ENCODE measurements around the gene MFAP3L.

Gene MFAP3L

GRCh38 chr4:169985881-169986280 lies 40.3 kb downstream of the MFAP3L start:
- TF ChIP-seq CSRNP3 (CRISPR knock-in tag; IDR thresholded peaks at IDR 0.05): no peak
- no peak for TF ChIP-seq ARNTL (CRISPR knock-in tag; IDR thresholded peaks at IDR 0.05; ENCODE audit: borderline replicate concordance, low read depth)
- TF ChIP-seq ZNF8 (CRISPR knock-in tag; IDR thresholded peaks at IDR 0.05): no peak
- no peak for TF ChIP-seq ZNF565 (CRISPR knock-in tag; conservative IDR thresholded peaks at IDR 0.05; ENCODE audit: low read depth)
- TF ChIP-seq ZC3H10 (CRISPR knock-in tag; IDR thresholded peaks at IDR 0.05): no peak
- no peak for TF ChIP-seq TSHZ2 (CRISPR knock-in tag; IDR thresholded peaks at IDR 0.05)
- TF ChIP-seq POU6F1 (CRISPR knock-in tag; IDR thresholded peaks at IDR 0.05; ENCODE audit: borderline replicate concordance, low read depth): no peak
- no peak for TF ChIP-seq GLIS3 (CRISPR knock-in tag; IDR thresholded peaks at IDR 0.05)
- TF ChIP-seq BACH2 (CRISPR knock-in tag; IDR thresholded peaks at IDR 0.05; ENCODE audit: borderline replicate concordance): no peak
- TF ChIP-seq ZFP3 (CRISPR knock-in tag; IDR thresholded peaks at IDR 0.05): no peak
- TF ChIP-seq ISL1 (CRISPR knock-in tag; IDR thresholded peaks at IDR 0.05): no peak
- TF ChIP-seq SNAI2 (CRISPR knock-in tag; IDR thresholded peaks at IDR 0.05): no peak
- no peak for TF ChIP-seq ESRRG (CRISPR knock-in tag; IDR thresholded peaks at IDR 0.05)
- TF ChIP-seq PATZ1 (CRISPR knock-in tag; IDR thresholded peaks at IDR 0.05; ENCODE audit: borderline replicate concordance): no peak
- no peak for TF ChIP-seq OSR1 (CRISPR knock-in tag; IDR thresholded peaks at IDR 0.05)
- no peak for TF ChIP-seq TCF4 (CRISPR knock-in tag; IDR thresholded peaks at IDR 0.05; ENCODE audit: borderline replicate concordance)
- TF ChIP-seq TOX (CRISPR knock-in tag; IDR thresholded peaks at IDR 0.05; ENCODE audit: borderline replicate concordance): no peak
- no peak for TF ChIP-seq ZFP30 (CRISPR knock-in tag; IDR thresholded peaks at IDR 0.05)
- TF ChIP-seq CREB5 (CRISPR knock-in tag; IDR thresholded peaks at IDR 0.05; ENCODE audit: low read depth): no peak
- TF ChIP-seq PPARA (CRISPR knock-in tag; IDR thresholded peaks at IDR 0.05; ENCODE audit: borderline replicate concordance): no peak
- no peak for ATAC-seq

GRCh38 chr4:169984745-169985144 lies 41.5 kb downstream of the MFAP3L start:
- TF ChIP-seq CREB5 (CRISPR knock-in tag; IDR thresholded peaks at IDR 0.05; ENCODE audit: low read depth) (no peak), ZNF8 (CRISPR knock-in tag; IDR thresholded peaks at IDR 0.05) (no peak), CSDC2 (CRISPR knock-in tag; IDR thresholded peaks at IDR 0.05) (no peak), BACH2 (CRISPR knock-in tag; IDR thresholded peaks at IDR 0.05; ENCODE audit: borderline replicate concordance) (no peak), GLIS3 (CRISPR knock-in tag; IDR thresholded peaks at IDR 0.05) (no peak), TCF4 (CRISPR knock-in tag; IDR thresholded peaks at IDR 0.05; ENCODE audit: borderline replicate concordance) (no peak), ISL1 (CRISPR knock-in tag; IDR thresholded peaks at IDR 0.05) (no peak), PPARA (CRISPR knock-in tag; IDR thresholded peaks at IDR 0.05; ENCODE audit: borderline replicate concordance) (no peak), ESRRG (CRISPR knock-in tag; IDR thresholded peaks at IDR 0.05) (no peak), CSRNP3 (CRISPR knock-in tag; IDR thresholded peaks at IDR 0.05) (no peak), POU6F1 (CRISPR knock-in tag; IDR thresholded peaks at IDR 0.05; ENCODE audit: borderline replicate concordance, low read depth) (no peak), TSHZ2 (CRISPR knock-in tag; IDR thresholded peaks at IDR 0.05) (no peak), ZNF565 (CRISPR knock-in tag; conservative IDR thresholded peaks at IDR 0.05; ENCODE audit: low read depth) (no peak)
- ATAC-seq: no peak
